Karpas-422 (cell line): ENCODE data around the gene IRS1. TPM values are rescaled to one million over a fixed set of nuclear protein-coding genes. Genes with fewer than 3 reads are reported as not detected.
A peak's percentile ranks its signal among the peaks of the same experiment; 100 is the strongest.

Experiments used
- DNase-seq: peaks from one replicate; pipeline ENCODE4 v3.0.0-alpha.2; 2015
- H2AFZ ChIP-seq: fragments of 200-600 bp; sonication (generic); 2 replicates; pipeline ENCODE4 v1.6.1; 2014; ENCODE audit warnings: antibody characterized with exemption, low read length, mixed read lengths
- H3K27ac ChIP-seq: fragments of 200-600 bp; sonication (generic); 2 replicates; pipeline ENCODE4 v1.5.1; 2014; ENCODE audit warnings: mild to moderate bottlenecking, low read length, moderate library complexity
- H3K27me3 ChIP-seq: fragments of 200-600 bp; sonication (generic); 2 replicates; pipeline ENCODE4 v1.6.1; 2014; ENCODE audit warnings: low read length, mixed read lengths
- H3K36me3 ChIP-seq: fragments of 200-600 bp; sonication (generic); 2 replicates; pipeline ENCODE4 v1.6.1; 2014; ENCODE audit warnings: low read length, mixed read lengths; ENCODE audit not compliant: insufficient read depth
- H3K4me1 ChIP-seq: fragments of 200-600 bp; sonication (generic); 2 replicates; pipeline ENCODE4 v1.6.1; 2014; ENCODE audit warnings: mild to moderate bottlenecking, low read length, mixed read lengths
- H3K4me2 ChIP-seq: fragments of 200-600 bp; sonication (generic); 2 replicates; pipeline ENCODE4 v1.6.1; 2014; ENCODE audit warnings: low read length, low read depth, mild to moderate bottlenecking; ENCODE audit not compliant: poor library complexity, severe bottlenecking
- H3K4me3 ChIP-seq: fragments of 200-600 bp; sonication (generic); 2 replicates; pipeline ENCODE4 v1.5.1; 2014; ENCODE audit warnings: mild to moderate bottlenecking, antibody characterized with exemption, low read length, mixed read lengths
- H3K79me2 ChIP-seq: fragments of 200-600 bp; sonication (generic); 2 replicates; pipeline ENCODE4 v1.6.1; 2014; ENCODE audit warnings: mild to moderate bottlenecking, low read length, mixed read lengths
- H3K9ac ChIP-seq: fragments of 200-600 bp; sonication (generic); 2 replicates; pipeline ENCODE4 v1.6.0; 2014; ENCODE audit warnings: low read length
- H3K9me2 ChIP-seq: fragments of 200-600 bp; sonication (generic), shearing (Covaris generic); replicated peaks from 2 replicates; pipeline ENCODE4 v1.6.0; 2014; ENCODE audit warnings: mild to moderate bottlenecking, low read length, moderate library complexity; ENCODE audit not compliant: insufficient read depth
- H3K9me3 ChIP-seq: fragments of 300-700, 200-600 bp; sonication (generic); 2 replicates; pipeline ENCODE4 v1.6.1; 2014; ENCODE audit warnings: low read length, mixed read lengths
- H4K20me1 ChIP-seq: fragments of 200-600 bp; sonication (generic); 2 replicates; pipeline ENCODE4 v1.6.1; 2014; ENCODE audit warnings: mild to moderate bottlenecking, antibody characterized with exemption, low read length, low read depth; ENCODE audit not compliant: insufficient read depth
- total RNA-seq: library from RNA; depleted of rRNA; stranded (reverse); fragments of >200 nt; shearing (Covaris generic); gene quantifications from 2 replicates; pipeline ENCODE4 v1.2.3, GENCODE V29; 2014; ENCODE audit warnings: low replicate concordance

Gene IRS1
- total RNA-seq, 1 experiment from 2014 or later, result 3.5 TPM

DNA sequence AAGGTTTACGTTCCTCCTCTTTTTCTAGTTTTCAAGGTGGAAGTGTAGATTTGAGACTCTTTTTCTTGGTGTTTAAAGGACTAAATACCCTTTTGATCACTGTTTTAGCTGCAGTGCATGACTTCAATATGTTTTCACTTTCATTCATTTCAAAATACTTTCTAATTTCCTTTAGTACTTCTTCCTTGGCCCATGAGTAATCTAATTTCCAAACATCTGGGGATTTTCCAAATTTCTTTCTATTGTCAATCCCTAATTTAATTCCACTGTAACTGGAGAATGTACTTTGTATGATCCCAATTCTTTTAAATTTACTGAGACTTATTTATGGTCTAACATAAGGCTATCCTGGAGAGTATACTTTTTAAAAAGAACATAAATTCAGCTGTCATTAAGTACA, 32.4 kb upstream of the IRS1 start:
- Histone ChIP-seq H3K9me3 (no peaks in the 10 kb centered on the region), H3K4me2 (no peak overlapping the region), H3K9ac (no peak overlapping the region), H3K27ac (no peak overlapping the region), H3K4me3 (no peak overlapping the region), H3K9me2 (no peaks in the 10 kb centered on the region), H3K4me1 (peaks cover 10% of the 10 kb centered on the region), H3K27me3 (no peaks in the 10 kb centered on the region), H3K79me2 (peaks cover 2% of the 10 kb centered on the region), H3K36me3 (no peaks in the 10 kb centered on the region), H4K20me1 (no peaks in the 10 kb centered on the region), H2AFZ (no peak overlapping the region)
- DNase-seq, result no peak

GRCh38 chr2:226831266-226831665, 31.6 kb upstream of the IRS1 start:
- no peak for DNase-seq
- H3K4me3 ChIP-seq, result no peak overlapping the region
- no peak overlapping the region for H3K9ac ChIP-seq
- H3K27me3 ChIP-seq, result no peaks in the 10 kb centered on the region
- H2AFZ ChIP-seq, result no peak overlapping the region
- H3K4me2 ChIP-seq, result no peak overlapping the region
- no peaks in the 10 kb centered on the region for H4K20me1 ChIP-seq
- no peak overlapping the region for H3K27ac ChIP-seq
- H3K4me1 ChIP-seq, result peaks cover 8% of the 10 kb centered on the region
- H3K9me2 ChIP-seq, result no peaks in the 10 kb centered on the region
- H3K36me3 ChIP-seq, result no peaks in the 10 kb centered on the region
- H3K9me3 ChIP-seq, result no peaks in the 10 kb centered on the region
- no peaks in the 10 kb centered on the region for H3K79me2 ChIP-seq

- no peaks in the 10 kb centered on the region for H4K20me1 ChIP-seq
- no peak overlapping the region for H3K27ac ChIP-seq
- H3K9ac ChIP-seq, result no peak overlapping the region
- no peaks in the 10 kb centered on the region; the same call in 1 of the 2 replicates for H3K4me1 ChIP-seq
- H3K79me2 ChIP-seq, result no peaks in the 10 kb centered on the region
- no peaks in the 10 kb centered on the region for H3K36me3 ChIP-seq
- no peaks in the 10 kb centered on the region for H3K9me3 ChIP-seq
- no peak overlapping the region for H3K4me3 ChIP-seq
- no peak for DNase-seq
- no peak overlapping the region for H3K4me2 ChIP-seq
- no peaks in the 10 kb centered on the region for H3K9me2 ChIP-seq
- no peaks in the 10 kb centered on the region for H3K27me3 ChIP-seq
- no peak overlapping the region for H2AFZ ChIP-seq
These were observed 30.4 kb upstream of the IRS1 start for GRCh38 chr2:226829721-226830631.

DNA sequence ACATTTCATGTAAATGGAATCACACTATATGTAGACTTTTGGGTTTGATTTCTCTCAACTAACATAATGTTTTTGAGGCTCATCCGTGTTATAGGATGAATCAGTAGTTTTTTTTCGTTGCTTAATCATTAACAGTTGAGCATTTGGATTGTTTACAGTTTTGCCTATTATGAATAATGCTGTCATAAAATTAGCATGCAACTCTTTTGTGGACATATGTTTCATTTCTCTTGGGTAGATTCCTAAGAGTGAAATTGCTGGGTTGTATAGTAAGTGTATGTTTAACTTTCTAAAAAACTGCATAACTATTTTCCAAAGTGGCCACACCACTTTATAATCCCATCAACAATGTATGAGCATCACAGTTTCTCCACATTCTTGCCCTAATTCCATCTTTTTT, 28.6 kb upstream of the IRS1 start:
- Histone ChIP-seq H2AFZ (no peak overlapping the region), H3K79me2 (no peaks in the 10 kb centered on the region), H4K20me1 (no peaks in the 10 kb centered on the region), H3K36me3 (no peaks in the 10 kb centered on the region), H3K9me2 (no peaks in the 10 kb centered on the region), H3K27ac (no peak overlapping the region), H3K27me3 (no peaks in the 10 kb centered on the region), H3K4me3 (no peak overlapping the region), H3K4me2 (no peak overlapping the region), H3K4me1 (no peaks in the 10 kb centered on the region), H3K9me3 (no peaks in the 10 kb centered on the region), H3K9ac (no peak overlapping the region)
- DNase-seq, result no peak

GRCh38 chr2:226825056-226825455, 25.4 kb upstream of the IRS1 start:
- Histone ChIP-seq H2AFZ (no peak overlapping the region), H3K9me2 (no peaks in the 10 kb centered on the region), H3K4me1 (no peaks in the 10 kb centered on the region), H3K4me3 (no peak overlapping the region), H3K79me2 (no peaks in the 10 kb centered on the region), H3K27me3 (no peaks in the 10 kb centered on the region), H3K9me3 (no peaks in the 10 kb centered on the region), H3K9ac (no peak overlapping the region), H3K27ac (no peak overlapping the region), H3K36me3 (no peaks in the 10 kb centered on the region), H3K4me2 (no peak overlapping the region), H4K20me1 (no peaks in the 10 kb centered on the region)
- no peak for DNase-seq

GRCh38 chr2:226818930-226819329, 19.3 kb upstream of the IRS1 start:
- Histone ChIP-seq H3K4me1 (no peaks in the 10 kb centered on the region), H3K27ac (no peak overlapping the region), H3K36me3 (no peaks in the 10 kb centered on the region), H3K9me3 (no peaks in the 10 kb centered on the region), H3K4me3 (no peak overlapping the region), H4K20me1 (no peaks in the 10 kb centered on the region), H3K9ac (no peak overlapping the region), H3K79me2 (no peaks in the 10 kb centered on the region), H2AFZ (no peak overlapping the region), H3K27me3 (no peaks in the 10 kb centered on the region), H3K9me2 (no peaks in the 10 kb centered on the region), H3K4me2 (no peak overlapping the region)
- DNase-seq, result no peak

GRCh38 chr2:226813148-226813701, 13.6 kb upstream of the IRS1 start:
- H2AFZ ChIP-seq, result no peak overlapping the region
- H3K27ac ChIP-seq, result no peak overlapping the region
- H3K9me3 ChIP-seq, result no peaks in the 10 kb centered on the region
- no peak overlapping the region for H3K4me3 ChIP-seq
- no peaks in the 10 kb centered on the region for H3K4me1 ChIP-seq
- H3K36me3 ChIP-seq, result no peaks in the 10 kb centered on the region
- no peaks in the 10 kb centered on the region for H4K20me1 ChIP-seq
- no peaks in the 10 kb centered on the region for H3K27me3 ChIP-seq
- H3K9ac ChIP-seq, result no peak overlapping the region
- H3K9me2 ChIP-seq, result no peaks in the 10 kb centered on the region
- DNase-seq, result peak; percentile 67
- no peaks in the 10 kb centered on the region for H3K79me2 ChIP-seq
- no peak overlapping the region for H3K4me2 ChIP-seq

GRCh38 chr2:226803410-226803809, 3.8 kb upstream of the IRS1 start:
- Histone ChIP-seq H3K4me3 (no peak overlapping the region), H3K36me3 (no peaks in the 10 kb centered on the region), H3K27ac (no peak overlapping the region), H3K27me3 (no peaks in the 10 kb centered on the region), H3K4me1 (peaks cover 29% of the 10 kb centered on the region), H3K79me2 (no peaks in the 10 kb centered on the region), H3K9ac (no peak overlapping the region), H2AFZ (no peak overlapping the region), H3K4me2 (no peak overlapping the region), H4K20me1 (no peaks in the 10 kb centered on the region), H3K9me2 (no peaks in the 10 kb centered on the region), H3K9me3 (no peaks in the 10 kb centered on the region)
- no peak for DNase-seq
